GM10266 (cell line): ENCODE results near the gene DEFB110.
A peak's percentile ranks its signal among the peaks of the same experiment; 100 is the strongest.

Experiments
- DNase-seq: peaks from one replicate; pipeline ENCODE4 v3.0.0; 2012; ENCODE audit errors: extremely low spot score
- CTCF ChIP-seq: IDR thresholded peaks from 2 replicates; pipeline ENCODE4 v1.5.1; 2012; ENCODE audit warnings: mild to moderate bottlenecking, low read depth; ENCODE audit not compliant: control insufficient read depth, insufficient read depth; ENCODE audit errors: missing control alignments

Gene DEFB110

DNA sequence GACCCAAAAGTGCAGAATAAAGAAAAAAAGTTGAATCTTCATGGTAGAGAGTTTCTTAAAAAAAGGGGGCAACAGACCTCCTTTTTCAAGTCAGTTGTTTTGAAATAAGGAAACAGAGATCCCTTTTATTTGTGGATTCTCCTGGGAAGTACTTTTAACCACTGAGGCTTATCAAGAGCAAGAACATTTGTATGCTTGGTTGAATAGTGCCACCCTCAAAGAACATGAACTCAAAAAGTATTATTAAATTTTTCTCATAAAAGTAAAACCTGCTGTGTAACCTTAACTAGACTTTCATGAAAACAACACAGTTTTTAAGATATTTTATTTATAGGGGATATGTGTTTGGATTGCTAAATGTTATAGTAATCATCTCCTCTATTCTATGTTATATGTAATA lies at the start of gene DEFB110:
DEFB110 (minus strand) TSS at position 101 of the 400 bp plus-strand sequence; CDS start at position 42, 59 bp downstream.
- TF ChIP-seq CTCF = no peak
- DNase-seq = no peak

DNA sequence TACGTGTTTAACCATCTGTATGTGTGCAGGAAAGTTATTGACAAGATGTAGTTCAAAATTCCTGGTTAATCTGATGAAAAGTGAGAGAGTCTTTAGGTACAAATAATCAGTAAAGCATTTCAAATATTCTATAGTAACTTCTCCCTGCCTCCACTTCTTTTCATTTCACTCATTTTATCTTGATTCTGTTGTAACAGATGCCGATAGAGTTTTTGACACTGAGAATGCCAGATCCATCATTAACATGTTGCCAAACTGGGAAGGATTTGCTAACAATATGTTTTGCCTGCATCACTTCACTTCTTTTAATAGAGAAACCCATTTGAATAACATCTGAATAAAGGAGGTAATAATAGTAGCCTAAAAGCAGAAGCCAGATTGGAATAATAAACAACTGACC lies 48.3 kb upstream of the DEFB110 start:
- DNase-seq = no peak
- TF ChIP-seq CTCF = no peak

- no peak for DNase-seq
- TF ChIP-seq CTCF = peak; percentile 44
Measured at GRCh38 chr6:50062051-50062450, 40.3 kb upstream of the DEFB110 start.

DNA sequence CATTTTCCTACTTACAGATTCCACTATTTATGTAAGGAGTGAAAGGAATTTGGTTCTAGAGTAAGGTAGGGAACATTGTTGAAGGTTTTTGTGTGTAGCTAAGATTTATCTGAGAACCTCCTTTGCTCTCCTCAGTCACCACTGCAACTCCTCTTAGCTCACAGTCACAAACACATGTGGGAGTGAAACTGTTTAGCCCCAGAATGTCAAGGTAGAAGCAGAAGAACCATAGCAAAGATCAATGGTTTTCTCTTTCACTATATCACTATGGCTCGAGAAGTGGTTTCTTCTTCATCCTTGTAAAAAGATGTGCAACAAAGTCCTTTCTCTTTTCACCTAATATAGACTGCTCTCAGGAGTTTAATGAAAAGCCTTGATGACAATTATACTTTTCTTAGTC lies 34.4 kb upstream of the DEFB110 start:
- DNase-seq = no peak
- TF ChIP-seq CTCF = no peak

DNA sequence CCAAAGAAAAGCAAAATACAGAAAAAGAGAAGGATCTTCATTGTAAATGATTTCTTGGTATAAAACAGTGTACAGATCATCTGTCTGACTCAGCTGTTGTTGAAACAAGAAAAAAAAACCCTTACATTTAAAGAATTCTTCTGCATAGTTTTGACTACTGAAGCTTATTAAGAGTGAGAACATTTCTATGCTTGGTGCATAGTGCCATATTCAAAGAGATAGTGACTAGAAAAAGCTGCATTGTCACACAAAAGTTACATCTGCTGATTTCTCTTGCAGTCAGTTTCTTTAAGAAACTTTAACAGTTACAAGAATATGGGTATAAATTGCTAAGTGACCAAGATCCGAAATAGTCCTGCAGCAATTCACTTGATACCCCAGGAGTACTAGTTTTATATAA lies 28.0 kb upstream of the DEFB110 start, which contains the start of gene DEFB112:
DEFB112 (minus strand) TSS at position 101 of the 400 bp plus-strand sequence; CDS start at position 41, 60 bp downstream.
- no peak for DNase-seq
- TF ChIP-seq CTCF = no peak

DNA sequence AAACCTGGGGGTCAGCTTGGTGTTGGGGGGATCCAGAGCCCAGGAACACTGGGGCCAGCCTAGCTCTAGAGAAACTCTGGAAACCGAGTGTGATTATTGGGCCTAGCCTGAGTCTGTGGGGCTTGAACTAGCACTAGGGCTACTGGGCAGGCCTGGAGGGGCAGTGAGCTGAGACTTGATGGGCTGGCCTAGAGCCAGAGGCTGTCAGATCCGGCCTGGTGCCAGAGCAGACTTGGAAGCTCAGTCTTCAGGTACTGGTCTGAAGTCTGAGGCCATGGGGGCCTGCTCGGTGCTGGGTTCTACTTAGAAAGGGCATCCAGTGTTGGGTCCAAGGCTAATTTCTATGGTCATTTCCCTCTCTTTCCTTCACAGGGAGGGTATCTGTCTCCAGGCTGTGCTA lies 25.2 kb upstream of the DEFB110 start:
- no peak for DNase-seq
- no peak for TF ChIP-seq CTCF

DNA sequence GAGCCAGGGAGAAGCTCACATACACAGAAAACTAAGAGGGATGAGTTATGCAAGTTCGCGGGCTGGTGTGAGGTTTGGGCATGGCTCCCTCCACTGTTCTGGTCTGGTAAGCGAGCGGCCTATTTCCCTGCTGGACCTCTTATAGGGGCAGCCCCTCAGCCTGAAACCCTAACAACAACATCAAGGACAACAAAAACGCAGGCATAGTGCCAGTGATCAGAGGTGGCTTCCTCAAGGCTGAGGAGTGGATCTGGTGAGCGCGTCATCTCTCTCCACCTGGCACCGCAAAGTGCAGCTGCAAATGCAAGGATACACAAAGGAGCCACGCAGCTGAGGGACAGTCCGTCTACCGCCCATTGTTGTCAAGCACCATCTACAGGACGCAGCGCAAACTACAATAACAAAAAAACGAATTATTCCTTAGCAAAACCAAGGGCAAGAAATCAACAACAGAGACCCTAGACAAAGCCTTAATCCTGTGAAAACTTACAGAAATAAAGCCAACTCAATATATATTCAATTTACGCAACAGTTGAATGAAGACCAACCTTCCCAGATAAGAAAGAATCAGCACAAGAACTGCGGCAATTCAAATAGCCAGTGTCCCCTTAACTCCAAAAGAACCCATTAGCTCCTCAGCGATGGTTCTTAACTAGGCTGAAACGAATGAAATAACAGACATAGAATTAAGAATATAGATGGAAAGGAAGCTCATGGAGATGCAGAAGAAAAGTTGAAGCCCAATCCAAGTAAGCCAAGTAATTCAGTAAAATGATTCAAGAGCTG lies 9.2 kb upstream of the DEFB110 start:
- TF ChIP-seq CTCF = peak; percentile 38
- DNase-seq = no peak
